MCF 10A (cell line): ENCODE measurements around the gene AP1S3. TPM values are rescaled to one million over a fixed set of nuclear protein-coding genes. Genes with fewer than 3 reads are reported as not detected.

Source experiments
- BruUV-seq: library from RNA; stranded (reverse); fragments of 400-500 nt; replicated peaks from 2 replicates; lab custom pipeline; 2021; lab: Mats Ljungman, UMichigan
- CTCF ChIA-PET: fragments of 300-600 bp; sonication (Branson Sonifier 250); formaldehyde crosslinking; extraction: SDS; loops from one replicate; lab custom pipeline; 2021; ENCODE audit warnings: antibody characterized with exemption, inconsistent platforms; lab: Yijun Ruan, JAX
- POLR2A ChIA-PET: fragments of 300-600, 350-650 bp; sonication (Branson Sonifier 250); formaldehyde crosslinking; extraction: SDS; loops from one replicate; lab custom pipeline; 2020; ENCODE audit warnings: antibody characterized with exemption, inconsistent platforms; lab: Yijun Ruan, JAX
- DNase-seq: peaks from one replicate; pipeline ENCODE4 v3.0.0-alpha.2; 2018; ENCODE audit not compliant: unreplicated experiment
- H3K27ac Mint-ChIP-seq: one replicate; pipeline ENCODE4 v1.8.0; 2022; ENCODE audit warnings: mild to moderate bottlenecking, low read depth, mixed read lengths; ENCODE audit not compliant: unreplicated experiment
- H3K27me3 Mint-ChIP-seq: one replicate; pipeline ENCODE4 v1.8.0; 2022; ENCODE audit warnings: mixed read lengths; ENCODE audit not compliant: insufficient read depth, unreplicated experiment
- H3K36me3 Mint-ChIP-seq: one replicate; pipeline ENCODE4 v1.8.0; 2022; ENCODE audit warnings: mild to moderate bottlenecking, moderate library complexity, mixed read lengths; ENCODE audit not compliant: insufficient read depth, unreplicated experiment
- H3K4me1 Mint-ChIP-seq: one replicate; pipeline ENCODE4 v1.8.0; 2022; ENCODE audit warnings: mixed read lengths; ENCODE audit not compliant: insufficient read depth, unreplicated experiment
- H3K4me3 Mint-ChIP-seq: one replicate; pipeline ENCODE4 v1.8.0; 2022; ENCODE audit warnings: mild to moderate bottlenecking, moderate library complexity, mixed read lengths; ENCODE audit not compliant: unreplicated experiment
- H3K9me3 Mint-ChIP-seq: one replicate; pipeline ENCODE4 v1.8.0; 2022; ENCODE audit warnings: mixed read lengths; ENCODE audit not compliant: unreplicated experiment
- CTCF ChIP-seq: fragments of 200-600 bp; IDR thresholded peaks from one replicate; pipeline ENCODE4 v1.8.0; 2022; ENCODE audit warnings: antibody characterized with exemption, mild to moderate bottlenecking; ENCODE audit not compliant: unreplicated experiment
- intact Hi-C: fragments of 100-400 bp; cut with micrococcal nuclease; formaldehyde crosslinking; loops from 2 replicates; pipeline ENCODE4 v1.14.1; 2022
- total RNA-seq: library from RNA; stranded (reverse); gene quantifications from 2 replicates; pipeline ENCODE4 v1.2.3, GENCODE V29; 2022

Gene AP1S3
- total RNA-seq, 1 experiment from 2014 or later, result 57.7 TPM

DNA sequence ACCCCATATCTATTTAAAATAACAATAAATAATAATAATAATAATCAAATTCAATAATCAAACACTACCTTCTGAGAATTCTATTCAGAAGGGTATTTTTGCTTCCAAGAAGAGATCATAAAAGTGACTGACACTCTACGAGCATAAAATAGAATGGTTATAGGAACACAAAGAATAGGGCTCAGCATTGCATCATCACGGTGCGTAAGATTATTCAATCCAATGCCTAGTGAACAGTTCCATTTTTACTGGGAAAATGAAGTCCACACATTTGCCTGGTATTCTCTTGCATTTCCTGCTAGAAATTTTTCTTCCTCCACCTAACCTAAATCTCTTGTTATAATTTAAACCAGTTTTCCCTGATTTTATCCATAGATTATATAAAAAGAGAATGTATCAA lies 55.8 kb downstream of the AP1S3 start:
- intact Hi-C loops, result no loop called here
- H3K27ac Mint-ChIP-seq, result no peak overlapping the region
- BruUV-seq, result no TSS peak
- H3K36me3 Mint-ChIP-seq, result peaks cover 9% of the 10 kb centered on the region
- ChIA-PET POLR2A (interaction anchor here (1.1 kb wide), 1 partner anchor 21 kb away, joined by 3 read pairs; no protein-coding TSS in a partner anchor), CTCF (no interaction called here)
- no peaks in the 10 kb centered on the region for H3K27me3 Mint-ChIP-seq
- no peaks in the 10 kb centered on the region for H3K4me1 Mint-ChIP-seq
- no peaks in the 10 kb centered on the region for H3K9me3 Mint-ChIP-seq
- no peak for DNase-seq
- TF ChIP-seq CTCF, result no peak
- no peak overlapping the region for H3K4me3 Mint-ChIP-seq

- peak; percentile 66 for DNase-seq
- no TSS peak for BruUV-seq
- H3K4me3 Mint-ChIP-seq, result no peak overlapping the region
- no peak overlapping the region for H3K27ac Mint-ChIP-seq
- POLR2A ChIA-PET, result interaction anchor here (1.4 to 1.6 kb wide), 2 partner anchors 9 to 32 kb away, joined by 3 read pairs; no protein-coding TSS in a partner anchor
- CTCF ChIA-PET, result interaction anchor here (0.6 to 2.1 kb wide), 9 partner anchors 12 to 1050 kb away, joined by 3 to 8 read pairs (median 3); no protein-coding TSS in a partner anchor
- intact Hi-C loops, result no loop called here
- no peaks in the 10 kb centered on the region for H3K4me1 Mint-ChIP-seq
- peak; percentile 41 for TF ChIP-seq CTCF
- H3K9me3 Mint-ChIP-seq, result no peaks in the 10 kb centered on the region
- H3K27me3 Mint-ChIP-seq, result no peaks in the 10 kb centered on the region
- peaks cover 21% of the 10 kb centered on the region for H3K36me3 Mint-ChIP-seq
Observed at GRCh38 chr2:223779877-223780276, 57.5 kb downstream of the AP1S3 start.

GRCh38 chr2:223774193-223774592 lies 63.2 kb downstream of the AP1S3 start:
- ChIA-PET CTCF (interaction anchor here (3.3 to 3.5 kb wide), 2 partner anchors 9 to 13 kb away, joined by 12 to 16 read pairs; no protein-coding TSS in a partner anchor), POLR2A (interaction anchor here (2.2 kb wide), 1 partner anchor 9 kb away, joined by 7 read pairs; no protein-coding TSS in a partner anchor)
- DNase-seq, result no peak
- Mint-ChIP-seq H3K27me3 (no peaks in the 10 kb centered on the region), H3K36me3 (peaks cover 40% of the 10 kb centered on the region), H3K4me1 (no peaks in the 10 kb centered on the region), H3K27ac (no peak overlapping the region), H3K9me3 (no peaks in the 10 kb centered on the region), H3K4me3 (no peak overlapping the region)
- BruUV-seq, result no TSS peak
- TF ChIP-seq CTCF, result no peak
- intact Hi-C loops, result no loop called here

GRCh38 chr2:223772363-223772762 lies 65.0 kb downstream of the AP1S3 start:
- CTCF ChIA-PET, result interaction anchor here (1.6 kb wide), 1 partner anchor 11 kb away, joined by 6 read pairs; no protein-coding TSS in a partner anchor
- POLR2A ChIA-PET, result interaction anchor here (0.7 kb wide), 1 partner anchor 41 kb away, joined by 3 read pairs; no protein-coding TSS in a partner anchor
- H3K9me3 Mint-ChIP-seq, result no peaks in the 10 kb centered on the region
- no peak overlapping the region for H3K4me3 Mint-ChIP-seq
- intact Hi-C loops, result no loop called here
- DNase-seq, result no peak
- no peak for TF ChIP-seq CTCF
- H3K27me3 Mint-ChIP-seq, result no peaks in the 10 kb centered on the region
- peaks cover 34% of the 10 kb centered on the region for H3K36me3 Mint-ChIP-seq
- no peaks in the 10 kb centered on the region for H3K4me1 Mint-ChIP-seq
- BruUV-seq, result no TSS peak
- H3K27ac Mint-ChIP-seq, result peak overlapping the region; percentile 30
